ENCODE measurements around the gene SMG7.

The SMG7 gene

DNA sequence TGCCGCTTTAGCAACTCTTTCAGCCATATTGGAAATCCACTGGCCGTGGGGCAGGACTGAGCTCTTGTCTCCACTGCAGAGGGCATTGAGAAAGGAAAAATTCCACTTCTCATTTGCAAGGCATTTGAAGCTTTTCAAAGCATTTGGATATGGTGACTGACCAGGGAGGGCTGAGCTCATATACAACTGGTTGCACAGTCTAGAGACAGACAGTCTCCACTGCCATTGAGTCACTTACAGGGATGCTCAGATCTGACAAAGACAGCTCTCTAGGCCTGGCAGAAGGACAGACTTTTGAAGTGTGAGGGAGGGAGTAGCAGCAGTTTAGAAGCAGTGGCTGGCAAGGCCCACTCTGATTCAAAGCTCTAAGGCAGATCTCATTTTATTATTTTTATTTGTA, 93.7 kb downstream of the SMG7 start:
- no peak for DNase-seq (ENCODE audit: low spot score)

DNA sequence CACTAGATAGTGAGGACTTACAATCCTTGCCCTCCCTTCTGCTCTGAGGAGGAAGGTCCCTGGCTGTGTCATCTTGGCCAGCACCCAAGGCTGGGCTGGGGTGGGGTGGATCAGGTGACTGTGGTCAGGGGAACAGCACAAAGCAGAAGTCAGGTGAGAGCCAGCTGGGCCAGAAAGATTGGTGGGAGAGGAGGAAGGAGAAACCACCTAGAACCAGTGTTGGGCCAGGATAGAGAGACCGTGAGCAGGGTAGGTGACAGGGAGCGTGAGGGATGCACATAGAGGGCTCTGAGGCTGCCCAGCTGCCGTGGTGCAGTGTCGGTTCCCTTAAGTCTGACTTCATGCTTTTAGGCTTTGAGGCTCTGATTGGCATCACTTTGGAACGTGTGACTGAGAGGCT, 95.3 kb downstream of the SMG7 start:
- no peak for DNase-seq (ENCODE audit: low spot score)

DNA sequence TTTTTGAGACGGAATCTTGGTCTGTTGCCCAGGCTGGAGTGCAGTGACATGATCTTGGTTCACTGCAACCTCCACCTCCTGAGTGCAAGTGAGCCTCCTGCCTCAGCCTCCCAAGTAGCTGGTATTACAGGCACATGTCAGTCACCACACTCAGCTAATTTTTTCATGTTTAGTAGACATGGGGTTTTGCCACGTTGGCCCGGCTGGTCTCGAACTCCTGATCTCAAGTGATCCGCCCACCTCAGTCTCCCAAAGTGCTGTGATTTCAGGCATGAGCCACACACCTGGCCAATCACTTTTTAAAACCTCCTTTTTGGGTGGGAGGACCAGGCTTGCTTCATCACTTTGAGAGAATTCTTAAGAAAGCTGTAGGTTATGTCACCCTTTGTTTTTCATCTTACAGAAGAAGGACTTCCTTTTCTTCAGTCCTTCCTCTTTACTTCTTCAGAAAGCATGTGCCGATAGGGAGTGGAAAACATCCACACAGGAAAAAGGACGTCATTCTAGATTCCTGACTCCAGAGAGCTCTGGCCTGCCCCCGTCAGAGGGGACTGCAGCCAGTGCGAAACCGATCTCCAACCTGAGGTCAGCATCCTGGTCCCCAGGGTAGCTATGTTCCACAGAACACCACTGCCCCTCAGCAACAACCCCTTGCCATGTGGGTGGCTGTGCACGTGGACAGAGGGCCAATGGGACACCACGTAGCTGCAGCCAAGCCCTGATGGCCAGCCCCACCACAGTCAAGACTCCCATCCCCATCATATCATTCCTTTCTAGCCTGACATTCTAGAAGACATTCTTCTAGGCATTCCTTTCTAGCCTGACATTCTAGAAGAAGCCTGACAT, 96.1 kb downstream of the SMG7 start:
- DNase-seq (ENCODE audit: low spot score): no peak

DNA sequence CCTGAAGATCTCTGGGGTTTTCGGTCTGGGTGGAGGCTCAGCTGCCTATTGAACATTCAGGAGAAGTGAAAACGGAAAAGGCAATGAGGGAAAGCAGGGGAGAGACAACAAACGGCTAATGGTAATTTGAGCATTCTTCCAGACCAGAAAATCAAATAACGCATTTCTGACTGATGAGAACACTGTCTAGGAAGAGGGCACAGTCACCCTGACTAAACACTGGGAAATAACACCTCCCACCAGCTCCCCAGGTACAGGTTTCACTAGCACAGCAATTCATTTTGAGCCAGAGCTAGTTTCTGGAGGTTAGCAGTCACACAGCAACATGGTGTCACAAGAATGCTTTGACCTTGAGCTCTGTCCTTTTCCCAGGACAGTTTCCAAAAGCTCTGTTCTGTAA, 96.8 kb downstream of the SMG7 start:
- no peak for DNase-seq (ENCODE audit: low spot score)

DNA sequence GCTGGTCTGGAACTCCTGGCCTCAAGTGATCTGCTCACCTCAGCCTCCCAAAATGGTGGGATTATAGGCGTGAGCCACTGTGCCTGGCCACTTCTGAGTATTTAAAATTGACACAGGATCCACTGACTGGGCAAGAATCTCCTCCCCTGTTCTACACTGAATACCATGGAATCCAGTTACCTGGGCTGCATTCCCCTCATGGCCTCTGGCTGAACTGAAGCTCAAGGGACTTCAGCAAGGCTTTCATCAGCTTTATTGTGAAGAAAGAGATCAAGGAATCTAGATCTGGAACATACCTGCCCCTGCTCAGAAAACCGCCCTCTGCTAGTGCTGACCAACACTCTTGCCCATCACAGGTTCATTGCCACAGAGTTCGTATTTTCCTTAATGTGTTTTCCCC, 97.5 kb downstream of the SMG7 start:
- no peak for DNase-seq (ENCODE audit: low spot score)

DNA sequence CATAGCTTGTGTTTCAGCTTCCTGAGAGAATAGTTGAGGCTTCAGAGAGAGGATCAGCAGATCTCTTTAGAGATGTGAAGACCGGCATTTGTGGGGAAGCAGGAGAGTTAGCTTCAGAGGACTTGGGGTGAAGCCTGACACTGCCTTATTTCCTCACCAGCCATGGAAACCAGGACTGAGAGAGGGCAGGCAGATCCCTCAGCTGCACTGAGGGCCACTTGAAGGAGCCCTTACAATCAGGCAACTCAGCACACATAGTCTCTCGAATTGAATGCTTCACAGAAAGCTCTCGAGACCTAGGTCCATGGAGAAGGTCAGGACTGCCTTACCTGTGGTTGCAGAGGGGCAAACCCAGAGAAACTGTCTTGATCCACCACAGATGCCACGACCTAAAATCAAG, 98.2 kb downstream of the SMG7 start:
- DNase-seq (ENCODE audit: low spot score): no peak

DNA sequence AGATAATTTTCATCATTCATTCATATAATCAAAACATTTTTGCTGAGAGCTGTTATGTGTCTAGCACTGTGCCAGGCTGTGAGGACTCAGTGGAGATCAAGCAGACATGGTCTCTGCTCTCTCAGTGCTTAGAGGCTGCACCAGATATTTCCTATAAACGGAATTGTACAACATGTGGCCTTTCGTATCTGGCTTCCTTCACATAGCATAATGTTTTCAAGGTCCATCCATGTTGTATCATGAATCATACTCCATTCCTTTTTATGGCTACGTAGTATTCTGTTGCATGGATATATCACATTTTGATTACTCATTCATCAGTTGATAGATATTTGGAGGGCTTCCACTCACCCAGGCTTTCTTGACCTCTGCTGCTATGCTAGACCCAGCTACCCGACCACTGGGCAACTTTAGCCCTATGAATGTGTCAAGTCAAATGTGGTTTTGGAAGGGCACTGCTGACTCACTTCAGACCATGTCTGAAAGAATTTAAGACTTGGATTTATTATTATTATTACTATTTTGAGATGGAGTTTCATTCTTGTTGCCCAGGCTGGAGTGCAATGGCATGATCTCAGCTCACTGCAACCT, 99.5 kb downstream of the SMG7 start:
- DNase-seq (ENCODE audit: low spot score): peak; percentile 57

DNA sequence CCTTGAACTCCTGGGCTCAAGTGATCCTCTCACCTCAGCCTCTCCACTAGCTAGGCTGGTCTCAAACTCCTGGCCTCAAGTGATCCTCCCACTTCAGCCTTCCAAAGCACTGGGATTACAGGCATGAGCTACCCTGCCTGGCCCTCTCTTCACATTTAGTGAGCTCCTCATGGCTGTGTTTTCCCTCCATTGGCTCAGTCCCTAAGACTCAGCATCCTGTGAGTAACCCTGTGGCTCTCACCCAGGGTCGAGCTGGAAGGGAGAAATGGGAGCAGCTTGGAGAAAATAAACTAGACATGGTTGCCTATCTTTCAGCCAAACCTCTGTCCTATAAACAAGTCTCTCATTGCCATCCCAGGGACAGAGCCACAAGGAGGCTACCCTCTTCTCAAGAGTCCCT, 100.4 kb downstream of the SMG7 start:
- no peak for DNase-seq (ENCODE audit: low spot score)

DNA sequence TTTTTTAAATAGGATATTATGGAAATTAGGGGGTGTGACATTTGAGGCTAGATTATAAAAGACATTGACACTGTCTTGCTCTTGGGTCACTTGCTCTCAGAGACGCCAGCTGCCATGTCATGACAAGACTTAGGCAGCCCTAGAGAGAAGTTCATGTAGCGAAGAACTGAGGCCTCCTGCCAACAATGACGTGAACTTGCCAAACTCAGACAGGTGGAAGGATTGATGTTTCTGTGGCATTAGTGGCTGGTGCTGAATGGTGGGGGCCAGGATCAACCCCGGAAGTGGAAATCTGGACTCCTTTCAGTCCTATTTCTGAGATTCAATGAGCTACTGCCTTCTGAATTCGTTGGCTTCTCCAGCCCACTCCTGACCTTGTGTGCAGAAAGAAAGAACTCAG, 103.3 kb downstream of the SMG7 start:
- no peak for DNase-seq (ENCODE audit: low spot score)

DNA sequence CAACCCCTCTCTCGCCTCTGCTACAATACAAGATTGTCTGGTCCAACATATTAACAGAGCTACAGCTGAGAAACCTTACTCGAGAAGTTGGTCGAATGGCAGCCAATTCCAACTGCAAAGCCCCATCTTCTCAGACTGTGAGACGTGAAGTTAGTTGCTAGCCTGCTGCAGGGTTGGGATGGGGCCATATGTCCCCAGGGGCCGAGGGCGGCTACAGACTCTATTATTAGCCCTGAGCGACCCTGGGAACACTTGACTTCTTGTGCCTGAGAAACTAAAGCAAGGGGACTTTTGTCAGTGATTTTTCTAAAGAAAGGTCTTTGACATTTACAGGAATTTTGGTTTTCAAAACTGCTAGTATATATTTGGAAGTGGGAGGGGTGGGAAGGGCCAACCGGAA, 104.2 kb downstream of the SMG7 start:
- DNase-seq (ENCODE audit: low spot score): no peak

DNA sequence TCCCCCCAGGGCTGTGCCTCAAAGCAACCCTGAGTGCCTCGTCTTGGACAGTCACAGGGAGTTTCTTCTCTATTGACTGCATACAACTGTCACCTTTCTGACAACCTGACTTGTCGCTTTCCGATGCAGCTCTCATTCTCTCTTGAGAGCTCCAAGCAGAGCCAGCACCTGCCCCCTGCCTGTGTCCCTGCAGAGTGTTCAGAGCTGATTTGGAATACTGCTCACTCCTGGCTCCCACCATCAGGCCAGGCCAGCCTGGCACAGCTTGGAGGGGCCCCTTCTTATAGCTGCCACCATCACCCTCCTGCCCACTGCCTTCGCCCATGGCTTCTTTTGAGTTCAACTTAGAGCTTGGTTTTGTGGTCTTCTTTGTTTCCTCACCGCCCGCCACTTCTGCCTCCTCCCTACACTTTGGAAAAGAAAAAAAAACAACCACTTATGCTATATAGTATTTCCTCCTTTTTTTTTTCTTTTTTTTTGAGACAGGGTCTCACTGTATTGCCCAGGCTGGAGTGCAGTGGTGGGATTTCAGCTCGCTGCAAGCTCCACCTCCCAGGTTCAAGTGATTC, 105.7 kb downstream of the SMG7 start:
- no peak for DNase-seq (ENCODE audit: low spot score)

DNA sequence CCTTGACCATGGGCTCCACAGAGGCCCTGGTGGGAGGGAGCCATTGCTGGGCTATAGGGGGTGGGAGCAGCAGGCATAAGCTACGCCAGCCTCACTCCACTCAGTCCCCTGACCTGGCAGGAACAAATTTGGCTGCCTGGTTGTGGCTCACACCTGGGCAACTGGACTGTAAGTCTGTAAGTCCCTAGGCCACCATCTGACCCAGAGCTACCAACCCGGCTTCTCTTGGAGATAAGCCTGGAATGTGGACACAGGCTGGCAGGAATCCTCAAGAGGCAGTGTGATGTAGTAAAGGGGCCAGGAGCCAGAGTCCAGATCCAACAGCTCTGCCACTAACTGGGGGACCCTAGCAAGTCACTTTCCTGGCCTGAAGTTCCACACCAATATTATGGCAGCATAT, 106.6 kb downstream of the SMG7 start:
- no peak for DNase-seq (ENCODE audit: low spot score)

DNA sequence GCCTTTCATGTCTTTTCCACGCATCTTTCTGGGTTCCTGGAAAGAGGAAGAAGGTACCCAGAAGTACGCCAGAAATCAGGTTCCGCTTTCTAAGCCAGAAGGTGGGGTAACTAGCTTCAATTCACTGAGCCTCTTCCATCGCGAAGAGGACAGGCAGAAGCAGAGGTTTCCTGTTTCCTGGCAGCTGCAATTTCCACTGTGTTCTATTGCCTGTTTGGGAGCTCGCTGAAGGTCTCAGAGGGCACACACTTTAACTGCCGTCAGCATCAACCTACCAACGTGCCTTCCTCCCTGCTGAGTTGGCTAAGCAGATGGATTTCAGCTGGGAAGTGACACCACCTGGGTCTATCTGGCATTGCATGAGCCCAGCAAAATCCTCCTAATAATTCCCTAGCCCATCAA, 108.0 kb downstream of the SMG7 start:
- no peak for DNase-seq (ENCODE audit: low spot score)

DNA sequence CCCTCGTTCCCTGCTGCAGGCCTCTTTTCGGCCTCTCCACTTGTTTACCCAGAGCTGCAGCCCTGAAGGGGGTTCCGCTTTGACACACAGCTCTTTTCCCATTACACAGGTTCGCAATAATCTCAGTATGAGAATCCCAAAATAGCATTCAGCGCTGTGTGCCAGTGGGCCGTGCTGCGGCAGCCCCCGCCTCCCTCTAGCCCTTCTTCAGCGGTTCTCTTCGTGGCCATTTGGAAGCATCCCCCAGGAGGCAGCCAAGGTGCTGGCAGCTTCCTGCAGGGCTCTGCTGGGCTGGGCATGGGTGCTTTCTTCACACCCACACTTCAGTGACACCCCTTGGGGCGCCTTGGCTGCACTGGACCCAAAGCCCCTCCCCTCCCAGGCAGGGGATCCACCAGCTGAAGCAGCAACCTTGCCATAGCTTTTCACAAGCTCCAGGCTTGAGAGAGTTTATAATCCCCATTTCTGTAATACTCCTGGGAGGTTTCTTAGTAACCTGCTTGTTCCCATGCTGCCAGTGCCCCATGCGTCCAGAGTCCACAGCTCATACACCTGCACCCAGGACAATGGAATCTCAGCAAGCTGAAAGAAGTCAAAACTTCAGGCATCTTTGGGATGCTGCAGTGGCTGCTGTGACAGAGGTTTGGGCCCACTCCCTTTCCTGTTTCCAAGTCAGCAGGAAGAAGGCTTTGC, 109.9 kb downstream of the SMG7 start:
- DNase-seq (ENCODE audit: low spot score): no peak

DNA sequence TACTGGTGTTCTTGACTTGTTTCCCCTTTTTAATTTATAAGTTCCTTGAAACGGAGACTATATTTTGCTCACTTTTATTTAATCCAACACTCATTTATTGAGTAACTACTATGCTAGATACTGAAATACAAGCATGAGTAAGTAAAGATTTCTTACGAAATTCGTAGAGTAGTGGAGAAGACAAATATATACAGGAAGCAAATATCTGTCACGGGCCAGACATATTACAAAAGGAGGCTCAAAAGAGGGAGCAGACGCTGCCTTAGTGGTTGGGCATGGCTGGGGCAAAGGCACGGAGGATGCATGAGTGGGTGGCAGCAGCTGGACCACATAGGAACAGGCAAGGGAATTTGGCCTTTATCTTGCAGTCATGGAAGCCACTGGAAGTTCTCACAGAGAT, 111.2 kb downstream of the SMG7 start:
- DNase-seq (ENCODE audit: low spot score): no peak

DNA sequence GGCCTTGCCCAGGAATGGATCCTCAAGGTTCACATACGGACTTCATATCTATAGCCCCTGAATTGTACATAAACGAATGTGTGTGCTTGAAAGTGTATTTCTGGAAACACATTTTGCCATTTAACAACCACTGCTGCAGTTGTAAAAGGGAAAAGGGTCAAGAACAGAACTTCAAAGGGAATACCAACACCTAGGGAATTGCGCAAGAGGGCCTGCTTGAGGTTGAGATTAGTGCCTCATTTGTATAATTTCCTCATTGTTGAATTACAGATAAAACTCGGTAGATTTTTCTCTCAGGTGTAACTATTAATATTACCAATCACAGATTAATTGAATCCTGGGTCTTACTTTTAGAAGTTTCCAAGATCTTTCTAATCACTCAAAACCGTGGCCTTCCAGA, 111.8 kb downstream of the SMG7 start:
- no peak for DNase-seq (ENCODE audit: low spot score)

DNA sequence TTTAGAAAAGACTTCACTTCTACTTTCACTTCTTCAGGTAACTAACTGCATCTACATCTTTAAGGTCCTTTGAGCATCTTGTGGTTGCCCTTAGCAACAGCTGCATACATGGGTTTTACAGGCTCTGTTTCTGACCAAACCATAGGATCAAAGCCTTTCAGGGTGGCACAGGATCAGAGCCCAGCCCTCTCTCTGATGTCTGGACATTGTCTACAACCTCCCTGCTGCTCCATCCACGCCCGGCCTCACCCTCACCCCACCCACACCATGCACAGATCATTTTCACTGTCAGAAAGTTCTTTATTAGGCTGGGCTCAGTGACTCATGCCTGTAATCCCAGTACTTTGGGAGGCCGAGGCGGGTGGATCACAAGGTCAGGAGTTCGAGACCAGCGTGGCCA, 112.7 kb downstream of the SMG7 start:
- DNase-seq (ENCODE audit: low spot score): no peak

DNA sequence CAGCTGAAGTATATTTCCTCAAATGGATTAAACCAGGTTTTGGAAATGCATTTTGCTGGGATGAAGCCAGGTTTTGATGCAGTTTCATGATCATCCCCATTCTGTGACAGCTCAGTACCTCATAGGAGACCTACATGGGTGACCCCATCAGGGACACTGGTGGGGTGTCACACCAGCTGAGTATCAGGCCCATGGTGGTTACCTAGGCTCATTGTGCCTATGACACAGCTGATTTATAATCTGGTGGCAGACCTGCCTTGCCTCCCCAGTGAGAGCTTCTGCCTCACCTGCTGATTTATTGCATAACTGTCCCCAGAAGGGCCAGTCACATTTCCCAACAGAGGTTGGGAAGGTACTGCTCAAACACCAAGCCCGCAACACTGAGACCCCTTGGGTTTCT, 114.2 kb downstream of the SMG7 start:
- no peak for DNase-seq (ENCODE audit: low spot score)

DNA sequence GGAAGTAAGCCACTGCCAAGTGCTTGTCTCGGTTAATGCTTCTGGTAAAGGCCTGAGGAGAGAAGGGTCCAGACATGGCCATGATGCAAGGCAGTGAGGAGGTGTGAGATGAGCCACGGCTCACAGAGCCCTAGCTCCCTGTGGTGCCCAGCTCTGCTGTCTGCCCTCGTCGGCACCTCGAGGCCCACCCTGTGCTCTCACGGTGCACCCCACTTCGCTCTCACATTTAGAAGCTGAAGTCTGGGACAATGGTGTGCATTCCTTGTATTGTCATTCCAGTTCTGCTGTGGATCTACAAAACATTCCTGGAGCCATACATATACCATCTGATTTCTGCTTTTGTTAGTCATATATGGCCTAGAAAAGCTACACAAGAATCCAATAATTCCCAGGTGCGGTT, 114.6 kb downstream of the SMG7 start:
- DNase-seq (ENCODE audit: low spot score): no peak

DNA sequence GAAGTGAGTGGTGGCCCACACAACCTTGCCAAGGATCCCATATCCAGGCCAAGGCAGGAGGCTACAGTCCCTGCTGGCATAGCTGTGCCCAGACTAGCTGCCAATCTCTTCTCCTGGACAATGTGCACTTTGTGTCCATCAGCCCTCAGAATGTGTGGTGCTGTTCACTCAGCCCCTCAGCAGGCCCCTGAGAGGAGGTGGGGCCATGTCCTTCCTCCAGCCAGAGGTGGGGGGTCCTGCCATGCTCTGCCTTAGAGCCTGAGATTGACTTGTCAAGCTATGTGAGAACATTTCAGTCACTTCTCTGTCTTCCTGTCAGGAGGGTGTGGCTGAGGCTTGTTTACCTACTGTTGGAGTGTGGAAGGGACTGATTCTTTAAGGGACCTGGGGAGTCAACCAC, 116.5 kb downstream of the SMG7 start:
- no peak for DNase-seq (ENCODE audit: low spot score)

DNA sequence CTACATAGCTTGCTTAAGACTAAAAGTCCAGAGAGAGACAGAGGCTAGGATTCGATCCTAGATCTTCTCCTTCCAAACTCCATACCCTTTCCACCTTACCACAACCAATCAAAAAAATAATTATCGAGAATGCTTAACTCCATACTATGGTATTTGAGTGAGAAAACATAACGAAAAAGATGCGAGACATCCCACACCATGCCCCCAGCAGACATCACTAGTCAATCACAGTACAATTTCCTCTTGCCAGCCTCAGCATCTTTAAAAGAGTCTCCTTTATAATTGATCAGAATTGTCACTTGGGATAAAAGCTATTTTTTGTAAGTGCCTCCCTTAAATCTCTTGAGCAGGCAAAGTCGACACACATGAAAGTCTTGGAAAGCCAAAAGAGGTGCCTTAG, 117.1 kb downstream of the SMG7 start:
- no peak for DNase-seq (ENCODE audit: low spot score)

DNA sequence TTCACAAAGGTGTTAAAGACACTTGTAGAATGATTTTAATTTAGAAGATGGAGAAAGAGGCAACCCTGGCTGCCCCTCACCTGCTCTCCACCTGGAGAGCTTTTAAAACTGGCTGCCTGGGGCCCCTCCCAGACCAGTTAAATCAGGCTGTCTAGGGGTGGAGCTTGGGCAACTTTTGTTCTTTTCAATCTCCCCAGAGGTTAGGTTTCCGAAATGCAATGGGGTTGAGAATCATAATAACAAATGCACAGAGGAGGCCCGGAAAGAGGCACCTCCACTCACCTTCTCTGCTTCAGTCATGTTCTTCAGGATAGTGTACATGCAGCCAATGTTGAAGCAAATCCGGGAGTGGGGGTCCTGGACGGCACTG, 117.6 kb downstream of the SMG7 start:
- no peak for DNase-seq (ENCODE audit: low spot score)

All from hepatic stellate cell (primary cell).